K562 treated with DMSO at 1 percent for 48 hours (cell line): ENCODE results near the gene ATP2A1. TPM values are rescaled to one million over a fixed set of nuclear protein-coding genes. Genes with fewer than 3 reads are reported as not detected.

Experiments used
- total RNA-seq: library from RNA; unstranded; fragments of 300-600 nt; gene quantifications from 2 replicates; pipeline ENCODE4 v1.2.3, GENCODE V29; 2022; ENCODE audit warnings: low replicate concordance; ENCODE audit errors: extremely low read depth

The ATP2A1 gene
- total RNA-seq, result not detected in 2 replicates

GRCh38 chr16:28878083-28878926 is at the start of gene ATP2A1:
Gene ATP2A1, plus strand, starts transcription at chr16:28878488. Its CDS starts 184 bp downstream, at chr16:28878672.

DNA sequence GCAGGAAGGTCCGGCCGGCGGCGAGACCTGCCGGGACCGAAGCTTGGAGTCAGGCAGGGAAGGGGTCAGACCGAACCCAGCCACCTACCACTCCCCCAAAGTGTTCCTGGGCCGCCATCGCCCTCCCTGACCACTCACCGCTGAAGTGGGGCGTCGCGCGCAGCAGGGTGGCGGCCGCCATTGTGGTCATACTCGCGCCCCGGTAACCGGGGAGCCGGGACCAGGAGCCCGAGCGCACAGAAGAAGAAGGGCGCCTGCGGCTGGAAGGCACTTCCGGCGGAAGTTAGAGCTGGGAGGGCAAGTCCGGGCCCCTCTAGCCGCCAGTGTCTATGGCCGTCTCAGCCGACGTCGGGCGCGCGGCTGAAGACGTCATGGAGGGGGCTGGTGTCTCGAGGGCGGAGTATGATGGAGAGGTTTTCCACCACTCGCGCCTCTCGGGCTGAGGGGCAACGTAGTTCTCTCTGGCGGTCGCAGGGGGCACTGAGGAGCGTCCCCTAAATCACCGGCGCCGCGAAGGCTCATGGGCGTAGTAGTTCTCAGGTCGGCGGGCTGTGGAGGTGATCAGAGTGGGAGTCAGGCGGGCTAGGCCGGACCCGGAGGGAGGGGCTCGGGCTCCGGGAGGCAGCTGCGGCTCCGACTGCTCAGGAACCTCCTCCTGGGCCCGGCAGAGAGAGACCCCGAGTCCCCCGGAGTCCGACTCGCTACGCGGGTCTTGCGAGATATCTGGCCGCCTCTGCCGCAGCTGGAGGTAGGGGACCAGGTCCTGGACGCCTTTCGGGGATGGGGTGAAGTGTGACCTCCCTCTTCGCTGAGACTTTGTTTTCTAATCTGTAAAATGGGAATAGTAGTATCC is 32.0 kb upstream of the ATP2A1 start, which contains the start of gene TUFM:
Gene TUFM, minus strand, starts transcription at position 269 of the 853 bp plus-strand sequence. Its CDS starts 79 bp downstream, at position 190.

DNA sequence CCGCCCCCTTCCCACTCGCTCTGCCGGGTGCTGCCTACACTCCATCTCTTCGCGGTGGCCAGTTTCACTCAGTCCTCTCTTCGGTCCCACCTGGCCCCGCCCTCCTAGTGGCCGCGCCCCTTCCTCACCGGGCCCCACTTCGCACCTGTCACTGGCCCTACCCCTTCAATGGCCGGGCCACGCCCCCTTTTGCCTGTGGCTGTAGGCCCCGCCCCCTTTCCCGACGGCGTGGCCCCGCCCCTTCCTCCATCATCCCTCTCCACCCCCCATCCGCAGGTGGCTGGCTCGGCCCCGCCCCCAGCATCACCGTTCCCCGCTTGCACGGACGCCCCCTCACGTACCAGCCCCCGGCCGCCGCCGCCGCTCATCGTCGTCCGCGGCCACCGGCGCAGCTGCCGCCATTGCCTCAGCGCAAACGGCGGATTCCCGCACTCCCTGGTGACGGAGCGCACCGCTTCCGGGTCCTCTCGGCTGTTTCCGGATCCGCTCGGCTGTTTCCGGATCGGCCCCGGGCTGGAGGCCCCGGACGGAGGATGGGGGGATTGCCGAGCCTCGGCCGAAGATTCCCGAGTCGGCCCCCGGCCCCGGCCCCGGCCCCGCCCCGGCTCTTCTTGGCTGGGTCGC is 46.6 kb downstream of the ATP2A1 start, which contains the start of gene RABEP2:
Gene RABEP2, minus strand, starts transcription at position 477 of the 624 bp plus-strand sequence. Its CDS starts 75 bp downstream, at position 402.

DNA sequence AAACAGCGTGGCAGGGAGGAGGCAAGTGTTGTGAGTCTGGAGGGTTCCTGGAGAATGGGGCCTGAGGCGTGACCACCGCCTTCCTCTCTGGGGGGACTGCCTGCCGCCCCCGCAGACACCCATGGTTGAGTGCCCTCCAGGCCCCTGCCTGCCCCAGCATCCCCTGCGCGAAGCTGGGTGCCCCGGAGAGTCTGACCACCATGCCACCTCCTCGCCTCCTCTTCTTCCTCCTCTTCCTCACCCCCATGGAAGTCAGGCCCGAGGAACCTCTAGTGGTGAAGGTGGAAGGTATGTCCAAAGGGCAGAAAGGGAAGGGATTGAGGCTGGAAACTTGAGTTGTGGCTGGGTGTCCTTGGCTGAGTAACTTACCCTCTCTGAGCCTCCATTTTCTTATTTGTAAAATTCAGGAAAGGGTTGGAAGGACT is 53.5 kb downstream of the ATP2A1 start, which contains the start of gene CD19:
Gene CD19, plus strand, starts transcription at position 171 of the 425 bp plus-strand sequence. Its CDS starts 30 bp downstream, at position 201.

GRCh38 chr16:28950648-28951409 is 72.5 kb downstream of the ATP2A1 start, which contains the start of gene NFATC2IP:
Gene NFATC2IP, plus strand, starts transcription at chr16:28950937. Its CDS starts 75 bp downstream, at chr16:28951012.

Other genes with a start within 250 kb of the ATP2A1 start
- not detected in 2 replicates for gene NPIPB8, start 240.4 kb upstream of the ATP2A1 start, total RNA-seq
- gene EIF3C, start 167.0 kb upstream of the ATP2A1 start, total RNA-seq, result not detected in 2 replicates
- not detected in 2 replicates for gene NPIPB9, start 126.7 kb upstream of the ATP2A1 start, total RNA-seq
- 201 TPM in 1 of 2 replicates, not detected in the other for gene ATXN2L, start 55.5 kb upstream of the ATP2A1 start, total RNA-seq
- gene TUFM, start 32.1 kb upstream of the ATP2A1 start, total RNA-seq, result not detected in 2 replicates
- not detected in 2 replicates for gene SH2B1, start 14.6 kb upstream of the ATP2A1 start, total RNA-seq
- gene RABEP2, start 46.8 kb downstream of the ATP2A1 start, total RNA-seq, result not detected in 2 replicates
- gene CD19, start 53.5 kb downstream of the ATP2A1 start, total RNA-seq, result not detected in 2 replicates
- not detected in 2 replicates for gene NFATC2IP, start 72.4 kb downstream of the ATP2A1 start, total RNA-seq
- 1,070 TPM in 1 of 2 replicates, not detected in the other for gene SPNS1, start 96.3 kb downstream of the ATP2A1 start, total RNA-seq
- gene LAT, start 106.6 kb downstream of the ATP2A1 start, total RNA-seq, result not detected in 2 replicates